ENCODE results near the gene LINGO3.

LINGO3 gene

GRCh38 chr19:2330632-2331284 is 22.8 kb upstream of the LINGO3 start:
- no peak for TF ChIP-seq CTCF (IDR thresholded peaks at IDR 0.05; ENCODE audit: borderline replicate concordance, insufficient read depth, low read depth, low read length)
- H3K4me3 ChIP-seq (ENCODE audit: low read depth, low read length): no peak overlapping the region

GRCh38 chr19:2330255-2330631 is 22.3 kb upstream of the LINGO3 start:
- no peak for TF ChIP-seq CTCF (IDR thresholded peaks at IDR 0.05; ENCODE audit: borderline replicate concordance, insufficient read depth, low read depth, low read length)
- no peak overlapping the region for H3K4me3 ChIP-seq (ENCODE audit: low read depth, low read length)

GRCh38 chr19:2329501-2329916 is 21.6 kb upstream of the LINGO3 start:
- H3K4me3 ChIP-seq (ENCODE audit: low read depth, low read length): peak overlapping the region; percentile 99
- no peak for TF ChIP-seq CTCF (IDR thresholded peaks at IDR 0.05; ENCODE audit: borderline replicate concordance, insufficient read depth, low read depth, low read length)

GRCh38 chr19:2329149-2329478 is 21.2 kb upstream of the LINGO3 start:
- peak overlapping the region; percentile 99 for H3K4me3 ChIP-seq (ENCODE audit: low read depth, low read length)
- no peak for TF ChIP-seq CTCF (IDR thresholded peaks at IDR 0.05; ENCODE audit: borderline replicate concordance, insufficient read depth, low read depth, low read length)

- no peak for TF ChIP-seq CTCF (IDR thresholded peaks at IDR 0.05; ENCODE audit: borderline replicate concordance, insufficient read depth, low read depth, low read length)
- peak within 1 kb of the TSS; percentile 99 for H3K4me3 ChIP-seq (ENCODE audit: low read depth, low read length)
Measured at GRCh38 chr19:2328401-2329148, 20.6 kb upstream of the LINGO3 start, which contains the start of the genes LSM7 and SPPL2B. LSM7 (minus strand) TSS chr19:2328586; CDS start chr19:2328566, 20 bp downstream. SPPL2B (plus strand) TSS chr19:2328684; CDS start chr19:2328710, 26 bp downstream.

- TF ChIP-seq CTCF (IDR thresholded peaks at IDR 0.05; ENCODE audit: borderline replicate concordance, insufficient read depth, low read depth, low read length): no peak
- H3K4me3 ChIP-seq (ENCODE audit: low read depth, low read length): peak overlapping the region; percentile 99
Measured at GRCh38 chr19:2327773-2328400, 19.9 kb upstream of the LINGO3 start.
